NB4 (cell line): Measurements from ENCODE around the gene TTLL1.

Experiments used
- POLR2A ChIP-seq: IDR thresholded peaks from 2 replicates; pipeline ENCODE4 v1.6.1; 2011; ENCODE audit warnings: mild to moderate bottlenecking; ENCODE audit not compliant: insufficient read length; ENCODE audit errors: extremely low read depth
- TF ChIP-seq, protein P1 (sequence below): IDR thresholded peaks from one replicate; pipeline ENCODE4 v1.5.1; 2012; ENCODE audit warnings: low read depth, low read length

DNA sequence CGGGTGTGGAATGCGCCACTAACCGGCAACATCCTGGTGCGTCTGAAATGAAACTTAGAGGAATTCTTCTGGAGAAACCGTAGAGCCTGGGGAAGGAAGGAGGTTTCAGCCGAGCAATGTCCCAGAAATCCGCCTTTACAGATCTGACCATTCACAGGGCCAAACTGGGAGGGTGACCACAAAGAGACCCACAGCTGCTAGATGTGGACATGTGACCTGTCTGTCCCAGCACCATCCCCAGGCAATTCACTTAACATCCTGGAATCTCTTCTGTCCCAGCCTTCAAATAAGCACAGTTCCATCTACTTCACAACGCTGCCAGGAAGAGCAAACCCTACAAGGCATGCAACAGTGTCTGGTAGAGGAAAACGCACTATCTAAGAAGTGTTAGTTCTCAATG lies 44.2 kb upstream of the TTLL1 start:
- TF ChIP-seq, protein P1, sequence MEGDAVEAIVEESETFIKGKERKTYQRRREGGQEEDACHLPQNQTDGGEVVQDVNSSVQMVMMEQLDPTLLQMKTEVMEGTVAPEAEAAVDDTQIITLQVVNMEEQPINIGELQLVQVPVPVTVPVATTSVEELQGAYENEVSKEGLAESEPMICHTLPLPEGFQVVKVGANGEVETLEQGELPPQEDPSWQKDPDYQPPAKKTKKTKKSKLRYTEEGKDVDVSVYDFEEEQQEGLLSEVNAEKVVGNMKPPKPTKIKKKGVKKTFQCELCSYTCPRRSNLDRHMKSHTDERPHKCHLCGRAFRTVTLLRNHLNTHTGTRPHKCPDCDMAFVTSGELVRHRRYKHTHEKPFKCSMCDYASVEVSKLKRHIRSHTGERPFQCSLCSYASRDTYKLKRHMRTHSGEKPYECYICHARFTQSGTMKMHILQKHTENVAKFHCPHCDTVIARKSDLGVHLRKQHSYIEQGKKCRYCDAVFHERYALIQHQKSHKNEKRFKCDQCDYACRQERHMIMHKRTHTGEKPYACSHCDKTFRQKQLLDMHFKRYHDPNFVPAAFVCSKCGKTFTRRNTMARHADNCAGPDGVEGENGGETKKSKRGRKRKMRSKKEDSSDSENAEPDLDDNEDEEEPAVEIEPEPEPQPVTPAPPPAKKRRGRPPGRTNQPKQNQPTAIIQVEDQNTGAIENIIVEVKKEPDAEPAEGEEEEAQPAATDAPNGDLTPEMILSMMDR = no peak
- no peak for TF ChIP-seq POLR2A
